Measurements from ENCODE around the gene CTSC.

Gene CTSC

GRCh38 chr11:88337181-88337986 is at the start of gene CTSC:
Gene CTSC (minus strand): TSS chr11:88337736. CDS start chr11:88337672, 64 bp downstream.
- no peak for TF ChIP-seq CTCF (IDR thresholded peaks at IDR 0.05; ENCODE audit: extremely low read depth, insufficient read depth, missing control alignments)
- in situ Hi-C loops (cut with MboI; ENCODE audit: low pct_unique_long_range_greater_than_20kb, low sequenced_read_pairs, unreplicated experiment), result no loop called here
- DNase-seq (ENCODE audit: low spot score), result peak; percentile 83

- no peak for DNase-seq (ENCODE audit: low spot score)
- in situ Hi-C loops (cut with MboI; ENCODE audit: low pct_unique_long_range_greater_than_20kb, low sequenced_read_pairs, unreplicated experiment), result no loop called here
- no peak for TF ChIP-seq CTCF (IDR thresholded peaks at IDR 0.05; ENCODE audit: extremely low read depth, insufficient read depth, missing control alignments)
These were observed 47.1 kb upstream of the CTSC start for GRCh38 chr11:88384669-88385005.

- no peak for DNase-seq (ENCODE audit: low spot score)
These were observed 46.6 kb upstream of the CTSC start for GRCh38 chr11:88384004-88384668.

GRCh38 chr11:88383447-88383846 is 45.9 kb upstream of the CTSC start:
- in situ Hi-C loops (cut with MboI; ENCODE audit: low pct_unique_long_range_greater_than_20kb, low sequenced_read_pairs, unreplicated experiment), result no loop called here
- DNase-seq (ENCODE audit: low spot score), result no peak
- no peak for TF ChIP-seq CTCF (IDR thresholded peaks at IDR 0.05; ENCODE audit: extremely low read depth, insufficient read depth, missing control alignments)

More at GRCh38 chr11:88384004-88384668, 46.6 kb upstream of the CTSC start:
- in situ Hi-C loops (cut with MboI; ENCODE audit: low pct_unique_long_range_greater_than_20kb, low sequenced_read_pairs, unreplicated experiment), result no loop called here
- no peak for TF ChIP-seq CTCF (IDR thresholded peaks at IDR 0.05; ENCODE audit: extremely low read depth, insufficient read depth, missing control alignments)

GRCh38 chr11:88379130-88379529 is 41.6 kb upstream of the CTSC start:
- no peak for DNase-seq (ENCODE audit: low spot score)
- no peak for TF ChIP-seq CTCF (IDR thresholded peaks at IDR 0.05; ENCODE audit: extremely low read depth, insufficient read depth, missing control alignments)
- in situ Hi-C loops (cut with MboI; ENCODE audit: low pct_unique_long_range_greater_than_20kb, low sequenced_read_pairs, unreplicated experiment), result no loop called here

GRCh38 chr11:88378422-88379066 is 41.0 kb upstream of the CTSC start:
- in situ Hi-C loops (cut with MboI; ENCODE audit: low pct_unique_long_range_greater_than_20kb, low sequenced_read_pairs, unreplicated experiment), result no loop called here
- DNase-seq (ENCODE audit: low spot score), result no peak
- TF ChIP-seq CTCF (IDR thresholded peaks at IDR 0.05; ENCODE audit: extremely low read depth, insufficient read depth, missing control alignments), result no peak

Data from GM13977 (cell line).